ENCODE results near the gene SLC31A2.
A peak's percentile ranks its signal among the peaks of the same experiment; 100 is the strongest.

SLC31A2 gene

DNA sequence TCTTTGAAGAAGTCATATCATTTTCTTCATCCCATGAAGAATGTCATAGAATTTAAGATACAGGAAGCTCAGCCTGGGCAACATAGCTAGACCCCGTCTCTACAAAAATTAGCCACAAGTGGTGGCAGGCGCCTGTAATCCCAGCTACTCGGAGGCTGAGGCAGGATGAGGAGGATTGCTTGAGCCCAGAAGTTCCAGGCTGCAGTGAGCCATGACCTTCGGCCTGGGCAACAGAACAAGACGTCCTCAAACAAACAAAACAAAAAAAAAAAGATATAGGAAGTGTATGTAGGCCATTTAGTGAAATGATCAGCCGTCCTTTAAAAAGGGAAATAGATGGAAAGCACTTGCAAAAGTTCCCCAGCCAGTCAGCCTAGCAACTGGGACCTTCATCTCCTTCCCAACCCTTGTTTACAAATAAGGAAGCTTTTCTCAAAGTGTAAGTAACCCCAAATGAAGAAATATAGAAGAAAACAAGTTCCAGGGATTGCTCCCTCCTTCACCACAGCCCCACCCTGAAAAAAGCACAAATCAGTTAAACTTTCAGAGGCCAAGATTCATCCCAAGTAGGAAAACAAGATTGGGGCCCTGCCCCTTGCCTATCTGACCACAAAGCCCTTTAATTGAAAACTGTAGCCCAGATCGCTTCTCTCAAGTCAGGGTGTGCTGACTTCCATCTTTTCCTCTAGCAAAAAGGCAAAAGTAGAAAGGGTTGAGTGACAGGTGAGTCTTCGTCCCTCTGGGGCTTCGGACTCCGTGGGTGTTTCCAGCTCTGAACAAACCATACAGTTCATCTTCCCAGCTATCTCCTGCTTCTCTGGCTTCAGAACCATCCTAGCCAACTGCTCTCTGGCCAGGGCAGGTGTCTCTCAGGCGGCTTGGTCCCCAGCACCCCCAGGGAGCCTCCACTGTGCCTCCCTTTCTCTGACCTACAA is 1.2 kb downstream of the SLC31A2 start:
- no peak for DNase-seq (ENCODE audit: low spot score)

DNA sequence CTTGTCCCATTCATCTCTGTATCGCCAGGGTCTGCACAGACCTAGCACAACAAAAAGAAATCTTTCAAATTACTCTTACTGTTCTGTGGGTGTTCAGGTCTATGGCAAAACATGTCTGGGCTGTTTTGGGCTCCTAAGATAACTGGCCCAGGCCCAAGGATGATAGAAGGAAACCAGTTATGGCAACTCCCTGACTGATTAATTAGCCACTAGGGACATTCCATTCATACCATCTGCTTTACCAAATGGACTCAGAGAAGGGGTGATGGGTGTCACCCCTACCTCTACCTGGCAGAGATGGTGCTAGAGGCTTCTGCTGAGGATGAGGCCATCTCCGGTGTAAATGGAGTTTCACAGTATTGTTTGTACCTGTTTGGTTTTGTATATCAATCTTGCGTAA is 1.9 kb downstream of the SLC31A2 start:
- peak; percentile 62 for DNase-seq (ENCODE audit: low spot score)

DNA sequence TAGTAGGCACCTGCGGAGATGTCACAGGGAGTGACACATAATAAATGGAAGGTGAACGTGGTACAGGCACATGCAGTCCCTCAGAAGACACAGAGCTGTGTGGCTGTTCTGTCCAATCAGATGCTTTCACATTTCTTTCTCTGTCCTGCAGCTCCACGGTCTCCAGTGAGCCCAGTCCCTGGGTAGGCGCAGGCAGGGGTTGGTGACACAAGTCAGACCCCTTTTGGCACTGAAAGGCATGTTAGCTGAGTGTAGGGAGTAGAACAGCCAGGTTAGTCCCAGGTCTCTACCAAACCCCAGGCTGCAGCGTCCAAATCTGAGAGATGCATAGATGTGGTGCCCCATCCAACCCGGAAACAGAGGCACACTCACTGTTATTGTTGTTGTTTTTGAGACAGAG is 2.8 kb downstream of the SLC31A2 start:
- no peak for DNase-seq (ENCODE audit: low spot score)

DNA sequence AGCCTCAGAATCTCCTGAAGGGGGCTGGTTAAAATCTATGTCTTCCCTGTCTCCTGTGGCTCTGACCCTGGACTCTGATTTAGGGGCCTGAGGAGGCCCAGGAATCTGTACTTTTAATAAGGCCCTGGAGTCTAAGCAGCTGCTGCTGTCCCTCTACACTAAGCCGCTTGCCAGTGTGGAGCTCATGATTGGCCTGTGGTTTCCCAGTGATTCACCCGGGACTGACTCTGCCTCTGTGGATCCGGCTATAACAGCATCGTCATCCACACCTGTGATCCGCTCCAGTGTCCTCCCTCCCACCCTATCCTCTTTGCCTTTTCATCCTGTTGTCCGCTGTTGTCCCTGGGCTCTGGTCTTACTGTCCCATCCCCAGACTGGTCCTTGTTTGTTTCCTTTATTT is 3.7 kb downstream of the SLC31A2 start:
- DNase-seq (ENCODE audit: low spot score) = peak; percentile 64

DNA sequence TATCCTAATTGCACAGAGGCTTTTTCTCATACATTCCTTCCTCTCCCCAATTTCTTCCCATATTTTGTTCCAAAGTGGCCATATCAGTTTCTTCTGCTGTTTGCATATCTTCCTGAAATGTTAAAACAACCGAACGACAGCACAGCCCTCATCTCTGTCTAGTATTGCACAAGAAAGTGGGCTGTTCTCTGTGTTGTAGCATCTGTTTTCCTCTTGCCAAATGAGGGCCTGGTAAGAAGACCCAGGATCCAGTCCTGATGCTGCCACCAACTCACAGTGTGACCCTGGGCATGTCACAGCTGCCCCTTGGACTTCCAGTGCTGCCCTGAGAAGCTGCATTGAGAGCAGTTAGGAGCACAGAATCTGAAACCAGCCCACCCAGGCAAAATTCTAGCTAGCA is 4.1 kb downstream of the SLC31A2 start:
- DNase-seq (ENCODE audit: low spot score) = no peak

DNA sequence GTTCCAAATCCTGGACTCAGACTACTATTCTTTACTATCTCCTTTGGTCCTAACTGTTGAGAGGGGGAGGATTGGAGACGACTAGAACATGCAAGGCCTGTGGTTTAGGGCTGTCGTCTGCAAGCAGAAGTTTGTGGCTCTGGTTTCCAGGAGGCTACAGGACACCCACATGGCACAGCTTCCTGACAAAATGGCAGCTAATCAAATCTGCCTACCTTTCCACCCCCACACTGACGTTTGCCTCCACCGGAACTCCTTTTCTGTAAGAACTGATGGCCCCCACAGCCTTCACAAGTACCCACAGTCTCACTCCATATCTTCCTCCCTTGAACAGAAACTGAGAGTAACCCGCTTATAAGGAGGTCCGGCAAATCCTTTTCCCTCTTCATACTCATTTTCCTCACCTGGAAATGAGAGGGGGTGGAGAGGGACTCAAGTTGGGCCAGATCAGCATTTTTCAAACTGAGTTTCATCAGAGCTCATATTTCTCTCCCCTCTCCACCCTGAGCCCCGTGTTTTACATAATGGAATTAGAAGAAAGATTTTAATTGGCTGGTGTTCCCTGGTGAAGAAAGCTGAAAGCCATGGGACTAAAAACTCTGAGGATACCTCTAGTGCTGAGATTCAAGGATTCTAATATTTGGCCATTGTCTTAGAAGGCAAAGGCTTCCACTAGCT is 5.2 kb downstream of the SLC31A2 start:
- DNase-seq (ENCODE audit: low spot score) = no peak

DNA sequence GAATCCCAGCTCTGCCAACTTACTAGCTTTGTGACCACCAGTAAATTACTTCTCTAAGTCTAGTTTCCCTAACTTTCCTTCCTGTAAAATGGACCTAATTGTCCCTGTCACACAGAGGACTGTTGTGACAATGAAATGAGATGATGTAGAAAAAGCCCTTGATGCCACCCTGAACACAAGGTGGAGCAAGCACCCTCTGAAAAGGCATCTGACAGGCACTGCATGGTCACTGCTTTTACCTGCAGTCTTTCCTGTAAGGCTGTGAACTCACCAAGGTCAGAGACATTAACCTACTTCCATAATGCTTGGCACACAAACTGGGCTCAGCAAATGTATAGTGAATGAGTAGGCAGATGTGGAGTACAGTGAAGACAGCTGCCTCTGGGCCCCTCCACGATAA is 6.1 kb downstream of the SLC31A2 start:
- DNase-seq (ENCODE audit: low spot score) = no peak

DNA sequence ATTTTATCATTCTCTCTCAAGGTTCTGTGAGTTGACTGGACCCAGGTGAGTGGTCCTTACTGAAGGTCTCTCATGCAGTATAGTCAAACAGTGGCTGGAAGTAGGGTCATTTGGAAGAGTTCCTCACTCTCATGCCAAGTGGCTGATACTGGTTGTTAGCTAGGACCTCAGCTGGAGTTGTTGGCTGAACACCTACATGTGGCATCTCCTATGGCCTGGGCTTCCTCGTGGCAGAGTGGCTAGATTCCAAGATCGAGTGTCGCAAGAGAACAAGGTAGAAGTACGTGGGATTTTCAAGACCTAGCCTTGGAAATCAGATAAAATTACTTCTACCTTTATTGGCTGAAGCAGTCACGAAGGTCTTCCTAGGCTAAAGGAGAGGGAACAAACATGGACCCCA is 7.6 kb downstream of the SLC31A2 start:
- DNase-seq (ENCODE audit: low spot score) = no peak

DNA sequence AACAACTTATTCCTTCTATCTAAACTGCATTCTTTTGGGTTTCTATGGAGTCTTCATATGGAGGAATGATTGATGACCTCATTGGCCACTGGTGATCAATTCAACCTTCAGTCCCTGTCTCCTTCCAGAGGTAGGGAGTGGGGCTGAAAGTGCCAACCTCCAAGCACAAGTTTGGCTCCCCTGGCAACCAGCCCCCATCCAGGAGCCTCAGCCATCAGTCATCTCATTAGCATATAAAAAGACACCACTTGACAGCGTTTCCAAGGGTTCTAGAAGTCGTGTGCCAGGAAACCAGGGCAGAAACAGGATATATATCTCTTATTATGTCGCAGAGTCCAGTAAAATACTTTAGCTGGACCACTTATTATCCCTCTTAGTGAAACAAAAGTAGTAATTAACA is 9.8 kb downstream of the SLC31A2 start:
- no peak for DNase-seq (ENCODE audit: low spot score)

DNA sequence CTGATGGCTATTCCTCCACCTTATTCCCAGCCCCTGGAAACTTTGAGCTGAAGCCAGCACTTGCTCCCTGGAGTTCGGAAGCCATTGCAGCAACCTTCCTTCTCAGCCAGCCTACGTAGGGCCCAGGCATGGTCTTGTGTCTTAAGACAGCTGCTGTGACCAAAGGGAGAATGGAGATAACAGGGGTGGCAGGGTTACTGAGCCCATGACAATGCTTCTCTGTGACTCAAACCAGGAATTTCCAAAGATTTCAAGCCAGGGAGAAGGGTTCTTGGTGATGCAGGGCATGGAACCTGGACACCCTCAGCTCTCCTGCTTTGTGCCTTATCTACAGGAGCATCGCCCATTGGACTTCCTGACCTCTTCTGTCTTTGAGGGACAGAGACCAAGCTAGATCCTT is 12.2 kb downstream of the SLC31A2 start:
- no peak for DNase-seq (ENCODE audit: low spot score)

DNA sequence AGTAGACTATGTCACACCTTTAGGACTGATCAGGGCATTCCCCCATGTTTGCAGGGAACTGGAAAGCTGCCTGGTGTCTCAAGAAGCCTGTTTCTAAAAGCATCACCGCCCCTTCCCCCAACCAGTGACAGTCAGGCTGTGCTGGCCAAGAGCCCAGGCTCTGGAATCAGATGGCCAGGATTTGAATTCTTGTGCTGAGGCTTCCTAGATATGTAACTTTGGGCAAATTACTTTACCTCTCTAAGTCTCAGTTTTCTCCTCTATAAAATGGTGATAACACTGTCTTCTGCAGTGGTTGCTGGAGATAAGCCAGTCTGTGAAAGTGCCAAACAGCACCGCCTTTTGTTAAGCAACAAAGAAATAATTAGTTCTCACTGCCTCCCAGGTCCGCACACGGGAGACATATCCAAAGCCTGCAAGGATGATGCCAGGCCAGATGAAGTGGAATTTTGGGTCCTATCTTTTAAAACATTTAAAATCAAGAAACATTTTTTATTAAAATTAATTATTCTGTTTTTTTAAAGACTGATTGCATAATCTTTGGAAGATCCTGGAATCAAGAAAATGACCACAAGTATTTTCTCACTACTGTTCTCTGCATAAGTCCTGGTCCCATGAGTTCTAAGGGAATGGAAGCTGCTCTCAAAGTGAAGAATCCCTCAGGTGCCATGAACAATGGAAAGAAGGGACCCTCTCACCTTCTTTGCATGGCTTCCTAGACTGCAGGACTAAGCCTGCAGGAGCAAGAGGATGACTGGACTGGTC is 13.9 kb downstream of the SLC31A2 start:
- DNase-seq (ENCODE audit: low spot score) = peak; percentile 66

DNA sequence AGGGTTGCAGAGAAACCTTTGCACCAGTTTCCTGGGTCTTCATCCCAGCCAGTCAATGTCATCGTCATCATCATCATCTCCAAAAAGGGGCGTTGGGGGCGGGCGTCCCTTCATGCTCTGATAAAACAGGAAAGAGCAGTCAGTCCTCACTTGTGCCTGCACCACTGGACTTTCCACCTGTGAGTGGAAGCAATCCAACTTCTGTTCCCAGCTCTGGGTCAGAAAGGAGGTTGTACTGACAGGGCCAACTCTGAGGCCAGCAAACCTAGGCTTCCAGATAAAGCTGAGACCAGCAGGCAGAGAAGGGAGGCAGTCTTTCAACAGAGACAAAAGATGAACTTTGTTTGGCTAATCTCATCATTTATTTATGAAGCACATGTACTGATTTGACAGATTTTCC is 15.2 kb downstream of the SLC31A2 start:
- no peak for DNase-seq (ENCODE audit: low spot score)

DNA sequence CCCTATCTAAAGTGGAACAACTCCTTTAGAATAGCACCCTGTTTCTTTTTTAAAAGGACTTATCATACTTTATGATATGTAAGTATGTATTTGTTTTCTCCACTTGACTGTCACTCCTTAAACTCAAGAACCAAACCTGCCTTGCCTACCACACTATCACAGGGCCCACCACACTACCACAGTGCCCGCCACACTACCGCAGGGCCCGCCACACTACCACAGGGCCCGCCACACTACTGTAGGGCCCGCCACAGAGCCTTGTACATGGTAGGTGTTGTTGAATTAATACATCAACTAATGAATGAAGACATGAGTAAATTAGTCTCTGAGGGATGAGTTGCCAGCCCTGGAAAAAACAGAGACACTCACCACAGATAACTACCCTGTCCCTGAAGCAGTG is 18.0 kb downstream of the SLC31A2 start:
- no peak for DNase-seq (ENCODE audit: low spot score)

DNA sequence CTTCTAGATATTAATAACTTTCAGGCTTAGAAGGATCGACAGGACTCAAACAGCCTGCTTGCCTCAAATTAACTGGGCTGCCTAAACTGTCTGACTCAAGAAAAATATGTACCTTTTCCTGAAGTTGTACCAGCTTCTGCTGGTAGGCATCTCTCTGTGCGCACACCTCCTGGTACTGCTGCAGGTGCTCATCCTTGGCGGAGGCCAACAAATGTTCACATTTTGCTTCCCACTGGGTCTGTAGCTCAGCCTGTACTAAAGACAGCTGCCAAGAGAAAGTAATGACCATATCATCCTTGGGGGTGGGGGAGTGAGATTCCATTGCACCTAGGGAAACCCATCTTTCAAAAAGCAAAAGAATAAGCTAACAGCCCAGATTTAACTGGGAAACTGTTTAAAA is 22.5 kb downstream of the SLC31A2 start:
- no peak for DNase-seq (ENCODE audit: low spot score)

DNA sequence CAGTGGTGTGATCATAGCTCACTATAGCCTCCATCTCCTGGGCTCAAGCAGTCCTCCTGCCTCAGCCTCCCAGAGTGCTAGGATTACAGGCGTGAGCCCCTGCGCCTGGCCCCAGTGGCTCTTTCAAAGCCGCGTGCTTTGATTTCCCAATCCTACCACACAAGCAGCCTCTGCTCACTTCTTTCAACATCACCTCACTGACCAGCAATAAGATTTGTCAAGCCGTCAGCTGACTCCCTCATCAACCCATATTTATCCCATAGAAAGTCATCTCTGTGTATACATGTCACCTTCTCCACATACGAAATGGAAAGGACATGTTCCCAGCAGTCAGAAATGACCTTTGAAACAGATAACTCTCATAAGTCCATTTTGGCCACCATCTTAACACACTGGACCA is 26.0 kb downstream of the SLC31A2 start:
- no peak for DNase-seq (ENCODE audit: low spot score)

DNA sequence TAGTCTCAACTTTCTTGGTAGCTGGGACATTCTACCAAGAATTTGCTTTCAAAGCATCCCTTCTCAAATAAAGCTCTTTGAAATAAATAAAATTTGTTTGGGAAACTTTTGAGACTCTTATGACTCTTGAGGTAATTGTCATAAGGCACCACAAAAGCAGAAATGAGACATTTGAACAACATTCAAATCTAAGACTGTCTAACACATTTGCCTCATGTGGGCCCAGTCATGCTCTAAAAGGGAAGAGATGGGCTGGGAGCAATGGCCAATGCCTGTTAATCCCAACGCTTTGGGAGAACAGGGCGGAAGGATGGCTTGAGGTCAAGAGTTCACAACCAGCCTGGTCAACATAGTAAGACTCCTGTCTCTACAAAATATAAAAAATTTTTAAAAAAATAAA is 26.4 kb downstream of the SLC31A2 start:
- DNase-seq (ENCODE audit: low spot score) = no peak

DNA sequence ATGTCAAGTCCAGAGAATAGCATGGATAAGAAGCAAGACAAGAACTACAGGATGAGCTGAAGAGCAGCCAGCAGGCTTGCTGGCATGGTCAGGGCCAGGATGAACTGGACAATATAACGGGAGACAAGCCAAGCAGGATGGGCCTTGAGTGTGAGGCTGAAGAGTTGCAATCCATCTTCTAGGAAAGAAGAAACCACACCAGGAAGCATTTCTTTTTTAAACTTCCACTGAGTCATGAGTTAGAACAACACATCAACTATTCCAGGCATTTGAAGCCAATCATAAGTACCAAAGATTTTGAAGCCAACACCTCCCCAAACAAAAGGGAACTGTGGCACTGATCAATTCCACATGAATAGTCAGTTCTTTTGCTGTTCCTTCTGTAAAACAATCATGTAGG is 27.3 kb downstream of the SLC31A2 start:
- DNase-seq (ENCODE audit: low spot score) = peak; percentile 76

DNA sequence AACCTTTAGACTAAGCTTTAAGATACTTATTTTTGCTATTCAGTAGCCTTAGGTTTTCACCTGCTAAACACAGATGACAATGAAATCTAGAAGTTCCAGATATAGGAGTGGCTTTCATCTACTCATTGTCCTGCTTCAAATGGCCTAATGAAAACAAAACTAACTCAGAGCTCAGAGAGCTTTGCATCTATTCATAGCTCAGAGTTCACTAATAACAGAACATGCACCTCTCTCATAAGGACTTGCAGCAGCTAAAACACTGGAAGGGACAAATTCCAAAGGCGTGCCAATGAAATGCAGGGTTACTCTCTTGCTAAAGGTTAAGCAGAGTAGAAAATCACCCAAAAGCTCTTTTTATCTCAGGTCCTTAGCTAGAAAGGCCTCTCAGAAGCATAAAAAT is 29.0 kb downstream of the SLC31A2 start:
- DNase-seq (ENCODE audit: low spot score) = no peak

DNA sequence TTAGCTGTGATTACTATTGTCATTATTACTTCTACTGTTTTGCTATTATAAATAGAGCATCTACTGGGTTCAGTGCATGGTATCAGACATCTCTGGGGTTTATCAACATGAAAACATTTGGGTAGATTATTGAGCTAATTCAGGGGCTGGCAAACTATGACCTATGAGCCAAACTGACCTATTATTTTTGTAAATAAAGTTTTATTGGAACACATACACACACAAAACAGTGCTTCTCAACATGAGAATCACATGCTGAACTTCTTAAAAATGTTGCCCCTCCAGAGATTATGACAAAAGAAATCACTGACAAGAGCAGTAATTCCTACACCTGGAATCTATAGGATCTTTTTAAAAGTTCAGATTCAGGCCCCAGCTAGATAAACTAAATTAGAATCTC is 30.4 kb downstream of the SLC31A2 start:
- no peak for DNase-seq (ENCODE audit: low spot score)

DNA sequence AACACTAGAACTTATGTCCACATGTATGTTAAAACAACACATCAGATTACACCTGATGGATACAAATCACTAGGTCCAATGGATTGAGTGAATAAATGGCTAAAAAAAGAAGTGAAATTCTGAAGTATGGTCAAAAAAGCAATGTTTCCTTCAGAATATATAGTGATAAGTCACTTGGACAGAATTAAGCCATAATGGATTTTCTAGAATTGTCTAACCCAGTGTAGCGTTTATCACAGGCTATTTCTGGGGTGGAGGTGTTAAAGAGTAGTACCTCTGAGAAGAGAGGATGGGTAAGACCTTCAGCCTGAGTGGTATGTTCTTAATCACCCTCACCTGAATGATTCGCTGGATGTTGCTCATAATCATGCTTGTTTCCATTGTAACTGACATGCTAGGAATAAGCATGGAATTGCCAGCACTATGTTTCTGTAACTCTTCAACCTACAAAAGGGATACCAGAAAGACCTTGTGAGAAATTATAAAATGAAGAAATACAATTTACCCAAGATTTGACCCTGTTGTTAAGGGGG is 33.2 kb downstream of the SLC31A2 start:
- no peak for DNase-seq (ENCODE audit: low spot score)

DNA sequence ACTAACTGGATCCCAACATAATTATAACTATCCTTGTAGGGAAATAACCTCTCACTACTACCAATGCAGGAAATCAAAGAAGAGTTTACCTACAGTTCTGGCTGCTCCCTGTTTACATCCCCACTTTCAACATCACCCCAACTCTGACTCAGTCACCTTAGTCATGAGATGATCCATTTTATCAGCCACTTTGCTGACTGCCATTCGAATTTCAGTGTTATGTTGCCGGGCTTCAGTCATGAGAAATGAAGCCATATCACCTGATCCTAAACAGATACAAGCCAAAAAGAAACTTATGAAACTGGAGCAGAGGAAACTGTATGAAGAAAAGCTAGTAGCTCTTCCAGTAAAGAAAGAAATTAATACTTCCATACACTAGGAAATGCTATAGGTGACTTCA is 33.7 kb downstream of the SLC31A2 start:
- DNase-seq (ENCODE audit: low spot score) = no peak

DNA sequence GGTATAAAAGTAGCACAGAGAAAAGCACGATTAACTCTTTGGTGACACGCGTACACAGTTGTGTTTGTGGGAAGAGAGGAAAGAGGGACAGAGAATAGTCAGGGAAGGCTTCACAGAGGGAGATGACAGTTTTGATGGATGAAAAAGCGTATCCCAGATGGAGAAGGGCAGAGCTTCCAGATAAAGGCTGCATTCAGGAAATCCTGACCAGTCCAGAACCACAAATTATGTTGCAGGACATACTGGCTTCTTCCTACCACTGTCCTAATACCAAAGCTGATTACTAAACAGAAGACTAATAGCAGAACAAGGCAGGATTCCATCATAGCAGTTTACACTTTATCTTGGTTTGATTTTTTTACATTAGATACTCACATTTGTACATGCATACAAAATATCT is 34.5 kb downstream of the SLC31A2 start:
- no peak for DNase-seq (ENCODE audit: low spot score)
